Adipocyte (in vitro differentiated cells): ENCODE measurements around the gene LPA.

Experiments used
- DNase-seq: peaks from one replicate; pipeline ENCODE4 v3.0.0-alpha.2; 2015; ENCODE audit warnings: low read depth
- H3K27me3 ChIP-seq: replicated peaks from 2 replicates; pipeline ENCODE4 v1.7.0; 2013; ENCODE audit warnings: mild to moderate bottlenecking, low read length, moderate library complexity; ENCODE audit not compliant: control insufficient read depth, insufficient read depth
- H3K36me3 ChIP-seq: 2 replicates; pipeline ENCODE4 v1.7.0; 2013; ENCODE audit warnings: low read length, mild to moderate bottlenecking, moderate library complexity; ENCODE audit not compliant: control insufficient read depth, insufficient read depth, severe bottlenecking
- H3K4me1 ChIP-seq: 2 replicates; pipeline ENCODE4 v1.7.0; 2013; ENCODE audit warnings: mild to moderate bottlenecking, low read length, moderate library complexity; ENCODE audit not compliant: control insufficient read depth, insufficient read depth
- H3K4me3 ChIP-seq: 2 replicates; pipeline ENCODE4 v1.7.0; 2013; ENCODE audit warnings: mild to moderate bottlenecking, low read length, moderate library complexity
- H3K9ac ChIP-seq: 2 replicates; pipeline ENCODE4 v1.7.0; 2013; ENCODE audit warnings: mild to moderate bottlenecking, low read length, moderate library complexity
- H3K9me3 ChIP-seq: 2 replicates; pipeline ENCODE4 v1.7.0; 2013; ENCODE audit warnings: mild to moderate bottlenecking, low read length, moderate library complexity; ENCODE audit not compliant: control insufficient read depth

Gene LPA

DNA sequence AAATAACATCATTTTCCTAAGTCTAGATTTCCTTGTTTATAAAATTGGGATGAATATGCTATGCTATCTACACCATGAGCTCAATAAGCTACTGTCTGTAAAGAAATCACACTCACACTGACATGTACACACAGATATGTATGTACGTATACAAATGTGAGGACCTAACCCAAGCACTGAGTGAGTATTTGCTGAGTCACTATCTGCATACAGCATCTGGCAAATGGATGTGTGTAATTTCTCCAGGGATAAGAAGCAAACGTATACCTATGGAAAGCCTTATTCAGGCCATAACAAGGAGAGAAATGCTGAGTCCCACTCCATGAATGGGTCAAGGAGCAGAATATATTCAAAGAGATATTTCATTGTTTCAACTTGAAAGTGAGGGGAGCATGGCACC is 153.9 kb downstream of the LPA start:
- DNase-seq, result peak; percentile 22
- Histone ChIP-seq H3K4me3 (no peak overlapping the region), H3K9ac (no peak overlapping the region), H3K4me1 (no peaks in the 10 kb centered on the region), H3K9me3 (no peaks in the 10 kb centered on the region), H3K36me3 (no peaks in the 10 kb centered on the region), H3K27me3 (no peaks in the 10 kb centered on the region)

DNA sequence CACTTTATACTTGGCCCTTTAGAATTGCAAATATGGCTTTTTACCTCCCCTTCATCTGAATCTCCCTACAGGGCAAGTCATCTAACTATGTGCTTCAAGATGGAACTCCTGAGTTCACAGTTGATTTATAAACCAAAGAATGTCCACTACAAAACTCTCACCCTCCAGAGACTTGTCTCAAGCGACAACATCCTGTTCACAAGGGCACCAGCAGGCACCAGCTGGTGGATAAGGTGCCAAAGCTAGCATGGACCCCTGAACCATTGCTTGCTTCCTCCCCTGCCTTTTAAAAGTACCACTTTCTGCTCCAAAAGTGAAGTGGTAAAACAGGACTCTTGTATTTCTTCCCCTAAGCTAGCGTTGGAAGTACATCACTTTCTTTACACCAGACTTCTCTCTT is 154.5 kb downstream of the LPA start:
- Histone ChIP-seq H3K4me3 (no peak overlapping the region), H3K4me1 (no peaks in the 10 kb centered on the region), H3K27me3 (no peaks in the 10 kb centered on the region), H3K9me3 (no peaks in the 10 kb centered on the region), H3K9ac (no peak overlapping the region), H3K36me3 (no peaks in the 10 kb centered on the region)
- no peak for DNase-seq

DNA sequence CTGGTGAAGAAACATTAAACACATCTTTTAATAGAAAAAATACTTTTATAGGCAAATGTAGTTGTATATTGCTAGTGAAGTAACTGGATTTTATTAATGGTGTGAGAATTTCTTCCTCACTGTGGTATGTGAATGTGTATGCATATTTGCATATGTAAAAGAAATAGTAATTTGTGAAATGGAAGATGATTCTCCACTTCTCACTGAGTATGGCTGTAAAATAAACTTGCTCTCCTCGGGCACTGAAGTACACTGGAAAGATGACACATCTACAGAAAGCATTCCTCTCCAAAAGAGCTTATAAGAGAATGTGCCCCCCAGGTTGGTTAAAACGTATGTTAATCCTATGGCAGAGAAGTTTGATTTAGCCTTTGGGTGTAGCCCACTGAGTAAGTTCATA is 155.5 kb downstream of the LPA start:
- no peak for DNase-seq
- H3K4me1 ChIP-seq, result no peaks in the 10 kb centered on the region
- peaks cover 7% of the 10 kb centered on the region for H3K9me3 ChIP-seq
- H3K9ac ChIP-seq, result no peak overlapping the region
- H3K27me3 ChIP-seq, result no peaks in the 10 kb centered on the region
- H3K36me3 ChIP-seq, result no peaks in the 10 kb centered on the region
- H3K4me3 ChIP-seq, result no peak overlapping the region

DNA sequence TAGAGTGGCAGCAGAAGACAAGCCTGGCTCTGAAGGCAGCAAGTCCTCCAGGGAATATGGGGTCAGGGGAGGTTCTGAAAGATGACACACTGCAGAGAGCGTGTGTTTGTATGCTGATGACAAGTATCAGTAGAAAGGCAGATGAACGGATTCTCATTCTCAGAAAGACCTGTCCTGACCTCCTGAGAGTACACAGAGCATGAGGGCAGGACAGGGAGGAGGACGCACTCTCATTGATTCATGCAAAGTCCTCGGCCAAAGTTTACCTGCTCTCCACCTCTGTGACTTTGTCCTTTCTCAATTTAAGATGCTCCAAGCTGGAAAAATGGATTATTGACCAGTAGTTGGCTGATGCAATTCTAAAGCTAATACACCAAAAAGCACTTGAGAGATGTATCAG is 156.7 kb downstream of the LPA start:
- Histone ChIP-seq H3K9me3 (peaks cover 17% of the 10 kb centered on the region), H3K27me3 (no peaks in the 10 kb centered on the region), H3K36me3 (no peaks in the 10 kb centered on the region), H3K9ac (no peak overlapping the region), H3K4me1 (no peaks in the 10 kb centered on the region), H3K4me3 (no peak overlapping the region)
- no peak for DNase-seq

DNA sequence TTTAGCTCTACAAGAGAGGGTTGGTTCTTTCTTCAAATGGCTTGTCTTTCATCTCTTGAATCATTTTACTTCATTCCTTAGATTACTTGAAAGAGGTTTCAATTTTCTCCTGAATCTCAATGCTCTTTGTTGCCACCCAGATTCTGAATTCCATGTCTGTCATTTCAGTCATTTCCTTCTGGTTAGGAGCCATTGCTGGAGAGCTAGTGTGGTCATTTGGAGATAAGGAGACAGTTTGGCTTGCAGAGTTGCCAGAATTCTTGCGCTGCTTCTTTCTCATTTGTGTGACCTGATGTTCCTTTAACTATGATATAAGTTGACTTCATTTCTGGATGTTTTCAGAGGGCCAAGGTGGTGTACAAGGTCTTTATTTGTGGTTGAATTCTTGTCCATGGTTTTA is 158.1 kb downstream of the LPA start:
- Histone ChIP-seq H3K36me3 (no peaks in the 10 kb centered on the region), H3K27me3 (no peaks in the 10 kb centered on the region), H3K4me1 (no peaks in the 10 kb centered on the region), H3K9ac (no peak overlapping the region), H3K9me3 (peaks cover 17% of the 10 kb centered on the region), H3K4me3 (no peak overlapping the region)
- no peak for DNase-seq

DNA sequence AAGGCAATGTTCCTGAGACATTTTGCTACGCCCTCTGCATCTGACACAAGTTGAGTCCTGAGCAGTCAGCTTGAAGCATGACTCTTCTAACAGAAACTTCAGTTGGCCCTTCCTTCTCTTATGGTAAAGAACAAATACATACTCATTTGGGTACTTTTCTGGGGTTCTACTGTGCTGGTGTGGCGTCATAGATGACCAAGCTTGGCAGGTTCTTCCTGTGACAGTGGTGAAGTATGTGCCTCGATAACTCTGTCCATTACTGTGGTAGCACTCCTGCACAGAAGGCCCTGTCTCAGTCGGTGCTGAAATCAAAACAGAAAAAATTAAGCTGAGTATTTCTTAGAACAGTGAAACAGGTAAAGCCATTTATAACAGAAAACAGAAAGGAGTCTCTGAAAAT is 163.4 kb downstream of the LPA start:
- H3K9ac ChIP-seq, result no peak overlapping the region
- H3K27me3 ChIP-seq, result no peaks in the 10 kb centered on the region
- peaks cover 17% of the 10 kb centered on the region for H3K9me3 ChIP-seq
- no peak overlapping the region for H3K4me3 ChIP-seq
- no peak for DNase-seq
- no peaks in the 10 kb centered on the region for H3K4me1 ChIP-seq
- no peaks in the 10 kb centered on the region for H3K36me3 ChIP-seq

DNA sequence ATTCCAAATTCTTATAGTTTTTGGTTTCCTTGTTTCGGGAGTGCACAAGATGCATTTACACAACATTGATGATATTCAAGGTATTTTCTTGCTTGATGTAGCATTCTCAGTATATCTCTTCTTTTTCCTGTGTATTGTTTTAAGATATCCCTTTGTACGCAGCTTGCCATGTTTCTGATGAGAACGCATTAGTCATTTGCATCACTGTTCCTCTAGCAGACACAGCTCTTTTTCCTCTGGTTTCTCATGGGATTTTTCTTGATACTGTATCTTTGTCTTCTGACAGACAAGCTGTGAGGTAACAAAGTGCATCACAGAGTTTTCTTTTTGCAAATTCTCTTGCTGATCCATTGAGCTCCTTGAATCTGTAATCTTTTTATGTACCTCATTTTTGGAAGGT is 169.5 kb downstream of the LPA start:
- no peak overlapping the region for H3K9ac ChIP-seq
- no peaks in the 10 kb centered on the region for H3K36me3 ChIP-seq
- no peaks in the 10 kb centered on the region for H3K4me1 ChIP-seq
- H3K9me3 ChIP-seq, result no peaks in the 10 kb centered on the region
- DNase-seq, result no peak
- H3K27me3 ChIP-seq, result no peaks in the 10 kb centered on the region
- H3K4me3 ChIP-seq, result no peak overlapping the region

DNA sequence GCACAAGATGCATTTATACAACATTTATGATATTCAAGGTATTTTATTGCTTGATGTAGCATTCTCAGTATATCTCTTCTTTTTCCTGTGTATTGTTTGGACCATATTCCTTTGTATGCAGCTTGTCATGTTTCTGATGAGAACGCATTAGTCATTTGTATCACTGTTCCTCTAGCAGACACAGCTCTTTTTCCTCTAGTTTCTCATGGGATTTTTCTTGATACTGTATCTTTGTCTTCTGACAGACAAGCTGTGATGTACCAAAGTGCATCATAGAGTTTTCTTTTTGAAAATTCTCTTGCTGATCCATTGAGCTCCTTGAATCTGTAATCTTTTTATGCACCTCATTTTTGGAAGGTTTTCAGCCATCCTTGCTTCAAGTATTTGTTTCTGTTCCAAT is 175.0 kb downstream of the LPA start:
- Histone ChIP-seq H3K27me3 (no peaks in the 10 kb centered on the region), H3K9ac (no peak overlapping the region), H3K4me1 (no peaks in the 10 kb centered on the region), H3K9me3 (no peaks in the 10 kb centered on the region), H3K4me3 (no peak overlapping the region), H3K36me3 (no peaks in the 10 kb centered on the region)
- DNase-seq, result no peak

DNA sequence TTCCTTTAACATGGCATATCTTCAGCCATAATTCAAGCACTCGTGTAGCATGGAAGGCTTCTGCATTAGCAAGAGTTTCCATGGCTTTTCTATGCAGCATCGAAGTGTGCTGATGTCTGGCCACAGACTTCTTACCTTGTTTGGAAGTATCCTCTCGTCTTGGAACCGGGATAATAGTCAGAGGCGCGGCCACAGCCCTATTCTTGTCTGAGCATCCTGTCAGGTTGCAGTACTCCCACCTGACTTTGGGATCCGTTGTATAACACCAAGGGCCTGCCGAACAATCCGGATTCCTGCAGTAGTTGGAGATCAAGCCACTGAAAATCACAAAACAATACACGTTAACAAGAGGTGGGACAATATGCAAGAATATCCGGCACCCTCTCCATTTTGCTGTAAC is 177.0 kb downstream of the LPA start:
- no peaks in the 10 kb centered on the region for H3K4me1 ChIP-seq
- H3K9me3 ChIP-seq, result no peaks in the 10 kb centered on the region
- H3K27me3 ChIP-seq, result no peaks in the 10 kb centered on the region
- no peak overlapping the region for H3K4me3 ChIP-seq
- H3K9ac ChIP-seq, result no peak overlapping the region
- DNase-seq, result no peak
- peaks cover 8% of the 10 kb centered on the region for H3K36me3 ChIP-seq
